Kidney glomerular epithelial cell (primary cell): ENCODE data around the gene SSX2IP.

ENCODE experiments used
- DNase-seq: peaks from one replicate; lab custom pipeline; 2025; lab: John Stamatoyannopoulos, UW

The SSX2IP gene

GRCh38 chr1:84708031-84708430 is 17.8 kb upstream of the SSX2IP start:
- DNase-seq: no peak

GRCh38 chr1:84705513-84705912 is 15.3 kb upstream of the SSX2IP start:
- DNase-seq: no peak

- DNase-seq: peak; percentile 20
Observed at GRCh38 chr1:84704872-84705417, 14.7 kb upstream of the SSX2IP start.

GRCh38 chr1:84703431-84703830 is 13.2 kb upstream of the SSX2IP start:
- no peak for DNase-seq

GRCh38 chr1:84702143-84702542 is 11.9 kb upstream of the SSX2IP start:
- DNase-seq: no peak

DNA sequence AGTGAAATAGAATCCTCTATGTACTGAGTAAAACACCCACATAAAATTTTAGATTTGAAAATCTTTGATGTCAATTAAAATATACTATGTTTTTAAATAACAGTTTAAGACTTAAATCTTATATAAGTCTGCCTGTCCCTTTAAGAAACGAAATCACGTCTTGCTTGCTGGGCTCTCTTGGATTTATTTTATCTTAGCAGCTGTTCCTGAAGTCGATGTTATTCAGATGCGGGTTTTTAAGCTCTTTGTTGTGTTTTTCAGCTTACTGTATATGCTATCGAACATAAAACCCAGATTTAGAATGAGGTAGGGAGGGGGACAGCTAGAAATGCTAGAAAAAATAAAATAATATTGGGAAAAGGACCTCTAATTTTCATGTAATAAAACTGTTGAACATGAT is 11.1 kb upstream of the SSX2IP start:
- DNase-seq: no peak

GRCh38 chr1:84700070-84700469 is 9.8 kb upstream of the SSX2IP start:
- no peak for DNase-seq

DNA sequence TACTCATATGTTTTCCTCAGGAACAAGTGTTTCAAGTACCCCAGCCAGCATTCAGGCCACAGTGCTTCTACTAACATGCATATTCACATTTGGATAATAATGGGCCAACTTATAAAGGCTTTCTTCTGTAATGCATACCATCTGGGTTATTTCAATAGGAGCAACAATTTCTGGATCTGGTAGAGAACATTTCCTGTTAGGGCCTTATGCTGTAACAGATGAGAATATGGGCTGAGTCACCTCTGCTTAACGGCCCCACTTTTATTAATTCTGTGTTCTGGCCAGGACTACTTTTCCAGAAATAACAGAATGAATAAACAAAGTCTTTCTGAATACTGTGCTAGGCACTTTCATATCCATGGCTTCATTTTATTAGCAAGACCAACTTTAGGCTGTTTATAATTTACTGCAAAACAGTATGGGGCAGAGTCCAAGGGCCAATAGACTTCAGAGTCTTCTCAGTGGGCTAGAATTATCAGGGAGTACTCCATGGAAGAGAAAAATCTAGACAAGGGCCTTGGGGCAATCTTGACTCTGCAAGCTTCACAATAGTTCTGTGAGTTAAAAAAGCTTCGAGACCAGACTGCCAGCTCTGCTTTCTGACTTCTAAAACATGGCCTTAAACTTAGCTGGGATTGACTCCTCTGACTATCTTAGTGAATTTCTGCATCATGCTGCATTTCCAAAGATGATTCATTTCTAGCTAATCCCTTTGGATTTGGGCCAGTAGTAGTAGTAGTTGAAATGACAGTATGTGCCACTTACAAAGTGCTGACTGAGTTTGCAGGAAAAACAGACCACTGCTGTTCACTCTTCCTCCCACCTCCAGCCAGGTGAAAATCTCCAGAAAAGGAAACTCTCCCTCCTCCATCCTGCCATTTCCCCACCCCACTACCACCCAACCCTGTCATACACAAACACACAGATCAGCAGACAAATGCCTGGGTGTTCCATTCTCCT is 8.2 kb upstream of the SSX2IP start:
- peak; percentile 93 for DNase-seq

DNA sequence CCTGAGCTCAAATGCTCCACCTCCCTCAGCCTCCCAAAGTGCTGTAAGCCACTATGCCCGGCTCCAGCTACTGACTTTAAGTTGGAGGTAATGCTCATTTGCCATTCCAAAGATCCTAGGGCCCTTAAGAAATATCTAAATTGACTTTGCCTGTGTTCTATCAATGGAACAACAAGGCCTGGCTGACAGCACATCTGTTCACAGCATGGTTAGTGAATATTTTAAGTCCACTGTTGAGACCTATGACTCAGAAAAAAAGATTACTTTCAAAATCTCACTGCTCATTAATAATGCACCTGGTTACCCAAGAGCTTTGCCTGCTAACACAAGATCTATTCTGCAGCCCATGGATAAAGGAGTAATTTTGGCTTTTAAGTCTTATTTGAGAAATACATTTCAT is 3.5 kb upstream of the SSX2IP start:
- no peak for DNase-seq

- DNase-seq: no peak
Observed at GRCh38 chr1:84693005-84693404, 2.7 kb upstream of the SSX2IP start.

DNA sequence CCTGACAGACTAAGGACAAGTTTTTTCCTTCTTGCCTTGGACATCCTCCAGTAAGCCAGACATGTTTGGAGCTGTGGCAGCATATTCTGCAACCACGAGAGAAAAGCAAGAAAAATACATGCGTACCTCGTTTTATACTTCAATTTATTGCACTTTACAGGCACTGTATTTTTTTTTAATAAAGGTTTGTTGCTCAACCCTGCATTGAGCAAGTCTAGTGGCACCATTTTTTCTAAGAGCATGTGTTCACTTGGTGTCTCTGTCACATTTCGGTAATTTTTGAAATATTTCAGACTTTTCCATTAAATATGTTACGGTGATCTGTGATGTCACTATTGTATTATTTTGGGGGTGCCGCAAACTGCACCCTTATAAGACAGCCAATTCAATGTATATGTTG is 2.1 kb upstream of the SSX2IP start:
- DNase-seq: no peak

DNA sequence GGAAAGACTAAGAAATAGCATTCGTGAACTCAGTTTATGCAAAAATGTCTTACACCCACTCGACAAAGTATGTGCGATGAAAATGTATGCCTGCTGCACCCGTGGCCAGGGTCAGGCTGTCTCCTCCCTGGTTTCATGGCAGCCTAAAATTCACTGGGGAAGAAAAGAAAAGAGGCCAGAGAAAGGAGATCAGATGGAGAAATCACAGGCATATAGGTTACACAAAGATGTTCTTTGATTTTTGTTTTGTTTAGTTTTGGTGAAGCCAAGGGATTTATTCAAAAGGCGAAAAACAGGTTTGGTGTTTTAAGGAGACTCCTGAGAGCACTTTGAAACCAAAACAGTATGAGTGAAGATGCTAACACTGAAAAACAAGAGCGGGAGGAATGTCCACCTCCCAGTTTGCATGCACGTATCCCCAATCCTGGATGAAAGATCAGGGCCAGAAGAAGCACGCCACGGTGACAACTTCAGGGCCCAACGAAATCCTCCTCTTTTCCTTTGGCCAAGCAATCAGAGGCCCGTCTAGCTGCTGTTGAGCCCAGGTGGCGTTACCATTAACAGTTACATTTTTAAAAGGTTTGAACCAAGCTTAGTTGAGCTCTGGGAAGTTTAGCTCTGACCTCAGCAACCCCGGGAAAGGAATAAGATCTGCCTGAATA is 992 bp upstream of the SSX2IP start:
- no peak for DNase-seq

GRCh38 chr1:84689514-84690396 is 506 bp downstream of the SSX2IP start:
- DNase-seq: peak; percentile 65

GRCh38 chr1:84688463-84689061 is 1.7 kb downstream of the SSX2IP start:
- DNase-seq: no peak

GRCh38 chr1:84687714-84688462 is 2.4 kb downstream of the SSX2IP start:
- no peak for DNase-seq

DNA sequence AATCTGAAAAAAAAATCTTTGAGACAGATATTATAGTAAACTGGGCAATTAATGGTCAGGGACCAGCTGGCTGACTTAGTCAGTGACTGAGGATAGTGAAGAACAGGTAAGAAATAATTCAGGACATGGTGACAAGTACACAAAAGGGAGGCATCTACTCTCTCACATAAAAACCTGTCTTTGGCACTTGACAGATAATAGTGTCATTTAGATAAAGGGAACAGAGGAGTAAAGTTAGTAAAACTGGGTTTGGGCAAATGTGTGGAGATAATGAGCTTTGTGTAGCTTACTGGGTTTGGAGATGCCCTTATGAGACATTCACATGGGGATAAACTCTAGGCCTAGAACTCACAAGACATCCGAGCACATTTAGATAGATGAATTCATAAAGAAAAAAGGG is 4.0 kb downstream of the SSX2IP start:
- no peak for DNase-seq

DNA sequence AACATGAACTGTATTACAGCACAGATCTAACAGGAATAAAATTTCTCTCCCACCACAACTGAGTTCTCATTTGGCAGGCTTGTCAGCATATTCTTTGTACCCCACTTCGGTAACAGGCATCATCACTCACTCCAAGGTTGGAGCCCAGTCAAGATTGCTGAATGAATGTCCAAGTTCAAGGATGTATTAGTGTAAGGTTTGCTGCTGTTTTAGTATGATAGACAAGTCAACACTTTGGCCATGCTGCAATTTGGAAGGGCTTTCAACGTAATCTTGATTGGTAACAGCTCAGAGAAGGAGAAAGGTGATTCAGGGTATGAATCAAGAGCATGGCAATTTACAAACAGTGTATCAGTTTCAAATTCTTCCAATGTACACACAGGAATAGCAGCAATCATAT is 6.8 kb downstream of the SSX2IP start:
- no peak for DNase-seq

- no peak for DNase-seq
Observed at GRCh38 chr1:84682047-84682446, 8.2 kb downstream of the SSX2IP start.

- DNase-seq: no peak
Observed at GRCh38 chr1:84677415-84678099, 12.7 kb downstream of the SSX2IP start.

GRCh38 chr1:84675631-84676030 is 14.6 kb downstream of the SSX2IP start:
- no peak for DNase-seq
